ENCODE results near the gene TMSB4X. TPM values are rescaled to one million over a fixed set of nuclear protein-coding genes. Genes with fewer than 3 reads are reported as not detected.
A peak's percentile ranks its signal among the peaks of the same experiment; 100 is the strongest.

The TMSB4X gene
- total RNA-seq, 6 donors from 2014 or later = 2,646 to 6,090 (median 4,792) TPM

DNA sequence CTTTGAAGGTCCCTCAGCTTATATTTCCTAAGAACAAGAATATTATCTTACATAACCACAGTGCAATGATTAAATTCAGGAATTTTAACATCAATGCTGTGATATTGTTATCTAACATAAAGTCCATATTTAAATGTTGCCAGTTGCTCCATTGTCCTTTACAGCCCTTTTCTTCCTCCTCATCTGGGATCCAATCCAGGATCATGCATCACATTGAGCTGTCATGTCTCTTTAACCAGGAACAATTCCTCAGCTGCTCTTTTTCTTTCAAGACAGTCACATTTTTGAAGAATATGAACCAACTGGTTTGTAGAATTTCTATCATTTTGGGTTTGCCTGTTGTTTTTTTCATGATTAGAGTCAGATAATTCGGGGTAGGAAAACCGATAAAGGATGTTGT, 12.0 kb downstream of the TMSB4X start:
- WGBS, 2 donors = 57 to 61% methylated on average over 2 of the region's 2 CpGs
- no peak overlapping the region for H3K4me3 ChIP-seq

DNA sequence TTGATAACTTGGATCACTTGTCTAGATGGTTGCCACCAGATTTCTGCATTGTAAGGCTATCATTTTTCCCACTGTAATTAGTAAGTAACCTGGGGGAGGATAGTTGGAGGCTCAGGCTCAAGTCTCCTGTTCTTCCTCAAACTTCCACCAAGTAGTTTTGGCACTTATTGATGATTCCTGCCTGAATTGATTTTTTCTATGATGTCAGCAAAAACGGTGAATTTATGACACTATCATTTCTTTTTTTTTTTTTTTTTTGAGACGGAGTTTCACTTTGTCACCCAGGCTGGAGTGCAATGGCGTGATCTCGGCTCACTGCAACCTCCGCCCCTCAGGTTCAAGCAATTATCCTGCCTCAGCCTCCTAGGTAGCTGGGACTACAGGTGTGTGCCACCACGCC, 12.4 kb downstream of the TMSB4X start:
- DNase-seq (no peak), ATAC-seq (ENCODE audit: low FRiP score in 2 of 2) (no peak)
- 91 to 94% methylated on average over 6 of the region's 6 CpGs for WGBS, 2 donors
- H3K4me3 ChIP-seq = no peak overlapping the region
- no peak for TF ChIP-seq POLR2AphosphoS5 (IDR thresholded peaks at IDR 0.05)
- TF ChIP-seq POLR2A (IDR thresholded peaks at IDR 0.05) = no peak
- no peak for TF ChIP-seq EP300 (IDR thresholded peaks at IDR 0.05)
- TF ChIP-seq, protein P1, sequence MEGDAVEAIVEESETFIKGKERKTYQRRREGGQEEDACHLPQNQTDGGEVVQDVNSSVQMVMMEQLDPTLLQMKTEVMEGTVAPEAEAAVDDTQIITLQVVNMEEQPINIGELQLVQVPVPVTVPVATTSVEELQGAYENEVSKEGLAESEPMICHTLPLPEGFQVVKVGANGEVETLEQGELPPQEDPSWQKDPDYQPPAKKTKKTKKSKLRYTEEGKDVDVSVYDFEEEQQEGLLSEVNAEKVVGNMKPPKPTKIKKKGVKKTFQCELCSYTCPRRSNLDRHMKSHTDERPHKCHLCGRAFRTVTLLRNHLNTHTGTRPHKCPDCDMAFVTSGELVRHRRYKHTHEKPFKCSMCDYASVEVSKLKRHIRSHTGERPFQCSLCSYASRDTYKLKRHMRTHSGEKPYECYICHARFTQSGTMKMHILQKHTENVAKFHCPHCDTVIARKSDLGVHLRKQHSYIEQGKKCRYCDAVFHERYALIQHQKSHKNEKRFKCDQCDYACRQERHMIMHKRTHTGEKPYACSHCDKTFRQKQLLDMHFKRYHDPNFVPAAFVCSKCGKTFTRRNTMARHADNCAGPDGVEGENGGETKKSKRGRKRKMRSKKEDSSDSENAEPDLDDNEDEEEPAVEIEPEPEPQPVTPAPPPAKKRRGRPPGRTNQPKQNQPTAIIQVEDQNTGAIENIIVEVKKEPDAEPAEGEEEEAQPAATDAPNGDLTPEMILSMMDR (IDR thresholded peaks at IDR 0.05) = no peak
- peaks cover 0 to 18% (median 9%) of the 10 kb centered on the region in 4 donors for H3K4me1 ChIP-seq
- H3K36me3 ChIP-seq = no peaks in the 10 kb centered on the region
- no peaks in the 10 kb centered on the region for H3K27me3 ChIP-seq
- no peak overlapping the region for H3K27ac ChIP-seq
- H3K9me3 ChIP-seq = no peaks in the 10 kb centered on the region

More for the DNA sequence above, 12.0 kb downstream of the TMSB4X start:
- no peak overlapping the region for H3K27ac ChIP-seq
- no peak for DNase-seq
- no peaks in the 10 kb centered on the region for H3K36me3 ChIP-seq
- TF ChIP-seq, protein P1 (IDR thresholded peaks at IDR 0.05) = no peak
- peaks cover 0 to 18% (median 9%) of the 10 kb centered on the region in 4 donors for H3K4me1 ChIP-seq
- no peak for ATAC-seq (ENCODE audit: low FRiP score in 2 of 2)
- no peaks in the 10 kb centered on the region for H3K9me3 ChIP-seq
- no peaks in the 10 kb centered on the region for H3K27me3 ChIP-seq

DNA sequence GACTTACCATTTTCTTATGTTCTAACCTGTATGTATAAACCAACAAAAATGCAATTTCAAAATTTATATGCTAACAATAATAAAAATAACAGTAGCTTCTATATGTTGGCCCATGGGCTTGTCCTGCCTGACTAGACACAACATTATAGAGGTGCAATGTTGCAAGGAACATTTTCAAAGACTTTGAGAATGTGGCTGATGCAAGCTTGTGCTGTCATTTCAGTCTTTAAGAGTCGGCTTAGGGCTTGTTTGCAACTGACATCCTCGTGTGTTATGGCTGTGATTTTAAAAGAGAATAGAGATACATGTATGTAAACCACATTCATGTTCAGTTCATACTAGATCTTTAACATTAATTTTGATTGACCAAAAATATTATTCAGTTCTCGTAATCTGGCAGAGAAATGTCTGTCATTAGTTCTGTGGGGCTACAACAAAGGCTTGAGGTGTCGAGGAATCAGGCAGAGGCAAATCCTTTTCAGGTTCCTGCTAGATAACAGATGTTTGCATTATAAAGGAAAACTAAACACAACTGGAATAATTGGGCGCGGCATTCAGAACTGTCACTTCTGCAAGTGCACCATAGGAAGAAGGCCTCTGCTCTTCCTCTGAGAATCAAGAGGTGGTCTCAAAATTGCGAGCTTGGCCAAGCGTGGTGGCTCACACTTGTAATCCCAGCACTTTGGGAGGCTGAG, 13.1 kb downstream of the TMSB4X start:
- no peaks in the 10 kb centered on the region for H3K9me3 ChIP-seq
- WGBS, 2 donors = 54 to 79% methylated on average over 7 to 8 of the region's 8 CpGs
- ATAC-seq (ENCODE audit: low FRiP score in 2 of 2) (no peak), DNase-seq (no peak)
- peak overlapping the region in 1 of 4 donors; percentile 35 for H3K27ac ChIP-seq
- H3K27me3 ChIP-seq = no peaks in the 10 kb centered on the region
- H3K4me1 ChIP-seq = peaks cover 0 to 18% (median 9%) of the 10 kb centered on the region in 4 donors
- TF ChIP-seq POLR2A (IDR thresholded peaks at IDR 0.05) (no peak), EP300 (IDR thresholded peaks at IDR 0.05) (no peak), POLR2AphosphoS5 (IDR thresholded peaks at IDR 0.05) (no peak)
- TF ChIP-seq, protein P1 (IDR thresholded peaks at IDR 0.05) = no peak
- no peaks in the 10 kb centered on the region for H3K36me3 ChIP-seq
- no peak overlapping the region for H3K4me3 ChIP-seq

DNA sequence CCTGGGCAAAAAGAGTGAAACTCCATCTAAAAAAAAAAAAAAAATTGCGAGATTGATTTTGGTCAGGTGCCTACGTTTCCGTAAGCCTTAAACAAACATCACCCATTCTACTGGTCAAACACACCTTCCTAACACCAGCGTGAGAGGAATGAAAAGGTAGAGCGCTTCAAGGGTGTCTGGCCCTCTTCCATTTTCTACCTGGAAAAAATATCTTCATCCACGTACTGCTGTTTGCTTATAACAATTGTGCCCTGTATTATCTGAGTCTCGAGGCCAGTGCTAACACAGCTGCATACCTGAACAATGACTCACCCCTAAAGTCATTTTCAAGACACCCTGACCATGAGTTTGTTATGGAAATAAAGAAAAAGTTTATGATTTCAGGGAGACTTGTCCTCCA, 13.9 kb downstream of the TMSB4X start:
- no peak overlapping the region for H3K4me3 ChIP-seq
- H3K36me3 ChIP-seq = no peaks in the 10 kb centered on the region
- H3K9me3 ChIP-seq = no peaks in the 10 kb centered on the region
- peaks cover 0 to 19% (median 9%) of the 10 kb centered on the region in 4 donors for H3K4me1 ChIP-seq
- ATAC-seq (ENCODE audit: low FRiP score in 2 of 2) (peak; percentile 52 to 91), DNase-seq (peak in 1 of 2 donors; percentile 53)
- H3K27me3 ChIP-seq = no peaks in the 10 kb centered on the region
- no peak overlapping the region for H3K27ac ChIP-seq
- 49 to 65% methylated on average over 7 of the region's 7 CpGs for WGBS, 2 donors
- TF ChIP-seq EP300 (IDR thresholded peaks at IDR 0.05) (peak in 1 of 4 donors; percentile 40), POLR2AphosphoS5 (IDR thresholded peaks at IDR 0.05) (no peak)

DNA sequence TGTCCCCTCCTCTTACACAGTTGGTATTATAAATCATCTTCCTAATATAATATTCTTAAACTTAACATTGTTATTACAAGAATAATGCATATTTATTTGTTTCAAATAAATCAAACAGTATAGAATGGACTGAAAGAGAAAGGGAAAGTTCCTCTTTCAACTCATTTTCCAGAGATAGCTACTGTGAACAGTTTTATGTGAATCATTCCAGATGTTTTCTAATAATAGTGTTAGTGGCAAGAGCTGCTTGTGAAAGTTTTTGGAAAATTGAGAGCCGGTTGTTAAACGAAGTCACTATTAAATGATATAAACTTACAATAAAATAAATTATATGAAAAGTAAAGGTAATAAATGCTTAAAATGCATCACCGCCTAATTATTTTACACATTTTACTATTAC, 14.6 kb downstream of the TMSB4X start:
- ATAC-seq (ENCODE audit: low FRiP score in 2 of 2) (no peak), DNase-seq (no peak)
- no peak overlapping the region for H3K27ac ChIP-seq
- no peaks in the 10 kb centered on the region for H3K27me3 ChIP-seq
- H3K36me3 ChIP-seq = no peaks in the 10 kb centered on the region
- no peaks in the 10 kb centered on the region for H3K9me3 ChIP-seq
- 72 to 81% methylated on average over 3 of the region's 3 CpGs for WGBS, 2 donors
- TF ChIP-seq EP300 (IDR thresholded peaks at IDR 0.05) = no peak
- no peak for TF ChIP-seq POLR2A (IDR thresholded peaks at IDR 0.05)
- TF ChIP-seq, protein P1 (IDR thresholded peaks at IDR 0.05) = no peak
- no peak for TF ChIP-seq POLR2AphosphoS5 (IDR thresholded peaks at IDR 0.05)
- no peak overlapping the region for H3K4me3 ChIP-seq
- H3K4me1 ChIP-seq = peaks cover 0 to 21% (median 10%) of the 10 kb centered on the region in 4 donors
